HepG2 (cell line): ENCODE results near the gene PIEZO1. TPM values are rescaled to one million over a fixed set of nuclear protein-coding genes. Genes with fewer than 3 reads are reported as not detected.
A peak's percentile ranks its signal among the peaks of the same experiment; 100 is the strongest.

Source experiments
- ARNT2 ChIP-seq: sonication (generic); formaldehyde crosslinking; IDR thresholded peaks from 2 replicates; pipeline ENCODE4 v1.8.0; 2022; ENCODE audit warnings: mild to moderate bottlenecking, low read depth, missing genetic modification reagents, moderate library complexity
- DMAP1 ChIP-seq: IDR thresholded peaks from 2 replicates; pipeline ENCODE4 v1.6.1; 2016
- ELK4 ChIP-seq: sonication (generic); formaldehyde crosslinking; IDR thresholded peaks from 2 replicates; pipeline ENCODE4 v1.9.0; 2021; ENCODE audit warnings: missing genetic modification reagents, borderline replicate concordance
- EP300 ChIP-seq, 3 experiments: sonication (generic) in 1 of 3; formaldehyde crosslinking in 1 of 3; IDR thresholded peaks; 2 replicates each; pipeline versions ENCODE4 v1.5.1 to v1.6.1; 2011 to 2020; ENCODE audit warnings: low read depth in 2 of 3, low read length in 2 of 3, borderline replicate concordance in 1 of 3, improper control_type of control experiment in 1 of 3, mild to moderate bottlenecking in 1 of 3, missing genetic modification reagents in 1 of 3, moderate library complexity in 1 of 3
- HDAC1 ChIP-seq: sonication (generic); formaldehyde crosslinking; IDR thresholded peaks from 2 replicates; pipeline ENCODE4 v1.5.1; 2020; ENCODE audit warnings: mild to moderate bottlenecking, missing genetic modification reagents
- JARID2 ChIP-seq: sonication (generic); formaldehyde crosslinking; IDR thresholded peaks from 2 replicates; pipeline ENCODE4 v1.8.1; 2023; ENCODE audit warnings: missing genetic modification reagents, inconsistent platforms; ENCODE audit not compliant: insufficient replicate concordance
- JDP2 ChIP-seq: sonication (generic); formaldehyde crosslinking; IDR thresholded peaks from 2 replicates; pipeline ENCODE4 v1.8.1; 2022; ENCODE audit warnings: missing genetic modification reagents, borderline replicate concordance
- KAT8 ChIP-seq: IDR thresholded peaks from 2 replicates; pipeline ENCODE4 v1.6.1; 2016; ENCODE audit warnings: missing genetic modification reagents, missing compliant biosample characterization
- MYNN ChIP-seq: sonication (generic); formaldehyde crosslinking; IDR thresholded peaks from 2 replicates; pipeline ENCODE4 v1.4.0; 2020; ENCODE audit warnings: mild to moderate bottlenecking, low read depth, missing genetic modification reagents
- NONO ChIP-seq, 2 experiments: fragments of 450-650 bp in 1 of 2; sonication (generic) in 1 of 2; formaldehyde crosslinking in 1 of 2; IDR thresholded peaks in 1 of 2; conservative IDR thresholded peaks in 1 of 2; 2 replicates each; pipeline versions ENCODE4 v1.6.1 to v1.8.0; 2017 to 2022; ENCODE audit warnings: mild to moderate bottlenecking in 1 of 2, missing genetic modification reagents in 1 of 2, moderate library complexity in 1 of 2
- SRF ChIP-seq: IDR thresholded peaks from 2 replicates; pipeline ENCODE4 v1.6.1; 2011; ENCODE audit warnings: mild to moderate bottlenecking, low read depth, low read length, moderate library complexity
- TARDBP ChIP-seq: sonication (generic); formaldehyde crosslinking; IDR thresholded peaks from 2 replicates; pipeline ENCODE4 v1.8.0; 2022; ENCODE audit warnings: mild to moderate bottlenecking, missing genetic modification reagents
- TEF ChIP-seq: sonication (generic); formaldehyde crosslinking; IDR thresholded peaks from 2 replicates; pipeline ENCODE4 v1.5.0; 2020; ENCODE audit warnings: missing genetic modification reagents
- UBTF ChIP-seq: sonication (generic); formaldehyde crosslinking; IDR thresholded peaks from 2 replicates; pipeline ENCODE4 v1.4.0; 2020; ENCODE audit warnings: mild to moderate bottlenecking, missing genetic modification reagents
- ZFP91 ChIP-seq: sonication (generic); formaldehyde crosslinking; IDR thresholded peaks from 2 replicates; pipeline ENCODE4 v1.9.0; 2022; ENCODE audit warnings: missing genetic modification reagents, mild to moderate bottlenecking, borderline replicate concordance
- ZNF124 ChIP-seq: sonication (generic); formaldehyde crosslinking; IDR thresholded peaks from 2 replicates; pipeline ENCODE4 v1.4.0; 2020; ENCODE audit warnings: missing genetic modification reagents
- ZNF281 ChIP-seq: sonication (generic); formaldehyde crosslinking; IDR thresholded peaks from 2 replicates; pipeline ENCODE4 v1.4.0; 2020; ENCODE audit warnings: missing genetic modification reagents, borderline replicate concordance
- ZNF34 ChIP-seq: sonication (generic); formaldehyde crosslinking; IDR thresholded peaks from 2 replicates; pipeline ENCODE4 v1.4.0; 2020; ENCODE audit warnings: mild to moderate bottlenecking, missing genetic modification reagents, borderline replicate concordance
- ZNF441 ChIP-seq: sonication (generic); formaldehyde crosslinking; IDR thresholded peaks from 2 replicates; pipeline ENCODE4 v1.7.0; 2021; ENCODE audit warnings: missing genetic modification reagents, borderline replicate concordance
- ZNF674 ChIP-seq: sonication (generic); formaldehyde crosslinking; IDR thresholded peaks from 2 replicates; pipeline ENCODE4 v1.5.0; 2020; ENCODE audit warnings: low read depth, mild to moderate bottlenecking, missing genetic modification reagents
- polyA plus RNA-seq, 8 experiments: library from polyadenylated mRNA; depleted of rRNA in 3 of 8; stranded (reverse) in 7 of 8; unstranded in 1 of 8; fragments of >200 nt; fragmentation: Illumina TruSeq in 4 of 8; extraction: Trizol in 4 of 8; gene quantifications; 2 replicates each; pipeline versions ENCODE4 v1.2.1 to v1.2.3, GENCODE V29; 2011 to 2016; ENCODE audit warnings: low read depth in 4 of 8, missing spikeins in 1 of 8, mixed read lengths in 1 of 8; ENCODE audit not compliant: insufficient read depth in 1 of 8
- total RNA-seq, 5 experiments: library from RNA; depleted of rRNA; stranded (reverse); fragments of >200 nt; fragmentation: Illumina TruSeq; extraction: Trizol; gene quantifications; 2 replicates each; pipeline ENCODE4 v1.2.3, GENCODE V29; 2016; ENCODE audit warnings: low read depth in 1 of 5

The PIEZO1 gene
- total and polyA plus RNA-seq, 2 of the 13 experiments (the other 11 are each of a cell fraction or from before 2014, with no cell fraction given), result 67.9 to 85.0 TPM

- TF ChIP-seq ELK4 (CRISPR knock-in tag), result no peak
- peak; percentile 73 to 82 for TF ChIP-seq EP300 (IDR thresholded peaks at IDR 0.05; ENCODE audit: low read depth in 2 of 2, low read length in 2 of 2)
- peak; percentile 76 for TF ChIP-seq EP300 (CRISPR knock-in tag; IDR thresholded peaks at IDR 0.05; ENCODE audit: borderline replicate concordance)
- TF ChIP-seq UBTF (CRISPR knock-in tag), result peak; percentile 73
- TF ChIP-seq KAT8 (CRISPR knock-in tag), result peak; percentile 87
- no peak for TF ChIP-seq JDP2 (CRISPR knock-in tag)
- TF ChIP-seq DMAP1 (CRISPR knock-in tag), result peak; percentile 86
- TF ChIP-seq ZNF34 (CRISPR knock-in tag), result 0 out of 2 replicates have a peak, but pooled peaks have one; percentile 74
- peak; percentile 70; the same call in 1 of the 2 replicates for TF ChIP-seq ZNF441 (CRISPR knock-in tag)
- 0 out of 2 replicates have a peak, but pooled peaks have one; percentile 22 for TF ChIP-seq SRF
- peak; percentile 63; the same call in 1 of the 2 replicates for TF ChIP-seq ARNT2
- no peak for TF ChIP-seq ZNF674 (CRISPR knock-in tag)
- TF ChIP-seq JARID2, result peak; percentile 30
- TF ChIP-seq HDAC1 (CRISPR knock-in tag), result peak; percentile 91
- TF ChIP-seq MYNN, result no peak
- peak; percentile 82 for TF ChIP-seq ZNF281
- peak; percentile 86; the same call in 1 of the 2 replicates for TF ChIP-seq TARDBP (CRISPR knock-in tag)
- no peak for TF ChIP-seq NONO (IDR thresholded peaks at IDR 0.05)
- TF ChIP-seq NONO (CRISPR knock-in tag; conservative IDR thresholded peaks at IDR 0.05), result peak; percentile 92
- TF ChIP-seq ZNF124 (CRISPR knock-in tag), result peak; percentile 95
- no peak for TF ChIP-seq TEF (CRISPR knock-in tag)
- TF ChIP-seq ZFP91 (CRISPR knock-in tag), result peak; percentile 76
Observed at GRCh38 chr16:88763502-88764053, 21.4 kb downstream of the PIEZO1 start (continued).
